HG02642 (cell line): Measurements from ENCODE around the gene ZSCAN26.

Experiments used
- ATAC-seq: cut with Tn5 transposase; IDR thresholded peaks from one replicate; pipeline ENCODE4 v1.9.1; 2021; ENCODE audit warnings: mild to moderate bottlenecking; ENCODE audit not compliant: unreplicated experiment, poor library complexity

The ZSCAN26 gene

GRCh38 chr6:28266962-28267694 is at the start of gene ZSCAN26:
Gene ZSCAN26, plus strand, starts transcription at chr6:28267143. Its CDS starts 4,777 bp downstream, at chr6:28271920.
- peak; percentile 94 for ATAC-seq

DNA sequence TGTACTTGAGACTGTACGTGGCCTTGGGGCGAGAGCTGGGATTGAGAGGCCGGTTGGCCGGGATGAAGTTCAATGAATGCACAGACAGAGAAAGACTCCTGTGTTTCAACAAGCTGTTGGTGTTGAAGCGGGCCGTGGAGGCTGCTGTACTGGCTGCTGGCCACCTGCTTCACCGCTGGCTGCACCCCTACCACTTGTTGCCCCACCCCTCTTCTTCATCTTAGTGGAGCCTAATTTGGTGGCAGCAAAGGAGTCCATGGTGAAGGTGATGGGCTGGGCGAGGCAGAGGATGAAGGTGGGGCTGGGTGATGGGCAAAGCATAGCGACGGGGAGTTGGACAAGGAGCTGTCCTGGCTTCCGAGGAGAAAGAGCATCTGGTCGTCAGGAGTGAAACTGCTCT is 49.1 kb upstream of the ZSCAN26 start:
- no peak for ATAC-seq

- ATAC-seq = peak; percentile 70
Measured at GRCh38 chr6:28218312-28219248, 48.4 kb upstream of the ZSCAN26 start.

DNA sequence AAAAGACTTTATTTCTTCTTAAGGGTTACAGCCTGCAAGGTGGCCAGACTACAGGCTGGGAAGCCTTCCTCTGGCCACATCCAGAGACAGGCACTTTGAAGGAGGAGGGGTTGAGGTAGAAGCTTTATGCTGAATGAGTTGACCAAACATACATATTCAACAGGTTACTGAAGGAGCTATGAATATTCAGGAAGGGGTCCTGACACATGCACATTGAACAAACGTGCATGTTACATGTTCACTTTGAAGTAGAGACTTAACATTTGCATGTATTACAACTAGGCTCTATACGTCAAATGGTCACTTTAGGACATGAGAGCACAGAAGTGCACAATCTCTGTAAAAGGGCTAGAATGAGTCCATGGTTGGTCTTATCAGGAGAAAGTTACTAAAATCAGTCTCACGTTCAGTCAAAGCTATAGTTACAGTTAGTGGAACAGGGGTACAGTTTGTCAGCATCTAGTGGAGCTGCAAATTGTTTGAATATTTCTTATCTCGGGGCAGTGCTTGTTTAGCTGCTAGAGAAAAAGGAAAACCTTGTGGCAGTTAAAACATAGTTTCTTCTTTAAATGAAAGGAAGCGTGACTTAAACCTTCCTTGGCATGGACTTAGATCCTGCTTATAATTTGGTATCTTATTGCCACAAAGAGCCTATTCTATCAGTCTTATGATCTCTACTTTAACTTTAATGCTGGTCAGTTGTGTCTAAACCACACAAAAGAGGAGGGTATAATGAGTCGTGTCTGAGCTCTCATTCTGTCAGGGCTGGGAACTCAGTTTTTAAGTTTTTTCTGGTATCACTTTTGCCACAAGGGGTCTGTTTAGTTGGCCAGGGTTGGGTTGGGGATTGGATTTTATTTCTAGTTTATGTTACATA is 46.4 kb upstream of the ZSCAN26 start:
- no peak for ATAC-seq

DNA sequence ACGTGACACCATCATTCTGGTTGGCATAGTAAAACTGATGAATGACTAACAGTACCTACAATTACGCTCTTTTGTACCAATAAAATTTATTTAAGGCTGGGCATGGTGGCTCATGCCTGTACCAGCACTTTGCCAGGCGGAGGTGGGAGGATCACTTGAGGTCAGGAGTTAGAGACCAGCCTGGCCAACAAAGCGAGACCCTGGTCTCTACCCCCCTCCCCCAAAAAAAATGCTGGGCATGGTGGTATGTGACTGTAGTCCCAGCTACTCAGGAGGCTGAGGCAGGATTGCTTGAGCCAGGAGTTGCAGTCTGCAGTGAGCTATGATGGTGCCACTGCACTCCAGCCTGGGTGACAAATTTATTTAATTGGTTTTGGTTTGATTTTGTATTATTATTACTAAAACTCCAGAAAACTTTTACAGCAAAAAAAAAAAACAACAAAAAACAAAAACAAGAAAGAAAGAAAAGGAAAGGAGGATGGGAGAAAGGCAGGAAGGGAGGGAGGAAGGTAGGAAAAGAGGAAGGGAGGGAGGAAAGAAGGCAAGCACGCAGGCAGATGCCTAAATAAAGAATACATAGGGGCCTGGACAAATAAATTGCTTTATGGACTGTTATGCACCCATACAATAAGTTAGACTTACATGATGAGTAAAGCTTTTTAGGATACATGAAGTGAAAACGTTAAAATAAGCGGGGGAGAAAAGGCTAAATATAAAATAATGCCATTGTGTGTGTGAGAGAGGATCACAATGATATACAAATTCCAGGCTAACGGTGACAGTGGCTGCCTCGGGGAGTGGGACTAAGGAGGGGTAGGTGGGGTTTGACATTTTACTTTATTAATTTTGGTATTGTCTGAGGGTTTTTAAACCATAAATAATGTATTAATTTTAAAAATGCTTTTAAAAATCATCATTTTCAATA is 42.5 kb upstream of the ZSCAN26 start:
- ATAC-seq = no peak

DNA sequence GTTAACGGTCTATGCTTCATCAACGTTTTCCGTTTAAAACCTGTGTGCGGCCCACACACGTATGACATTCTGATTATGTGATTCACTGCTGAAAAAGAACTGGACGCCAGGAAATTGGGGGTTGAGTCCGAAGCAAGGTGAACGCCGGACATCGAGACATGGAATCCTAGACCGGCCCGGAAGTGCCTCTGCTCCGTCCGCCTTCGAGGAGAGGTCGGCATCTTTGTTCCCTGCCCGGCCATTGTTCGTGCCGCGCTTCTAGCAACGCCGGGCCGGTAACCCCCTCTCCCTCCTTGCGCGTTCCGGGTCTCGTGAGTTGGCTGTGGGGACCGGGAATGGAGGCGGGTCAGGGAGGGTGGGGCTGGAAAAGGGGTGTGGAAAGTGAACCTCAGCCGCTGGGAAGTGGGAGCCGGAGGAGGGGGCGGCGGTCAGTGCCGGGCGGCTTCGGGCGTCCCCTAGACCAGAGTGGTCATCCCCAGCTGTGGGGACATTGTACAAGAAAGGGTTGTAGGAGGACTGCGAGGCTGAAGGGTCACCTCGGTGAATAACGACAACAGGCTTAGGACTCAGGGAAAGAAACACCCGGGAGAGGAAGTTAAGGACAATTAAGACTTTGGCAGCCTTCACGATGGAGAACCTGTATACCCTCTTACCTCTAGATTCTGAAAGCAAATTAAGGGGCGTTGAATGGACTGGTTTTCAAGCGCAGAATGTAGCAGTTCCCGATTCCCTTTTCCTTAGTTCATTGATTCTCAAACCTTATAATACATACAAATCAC is 41.7 kb upstream of the ZSCAN26 start, which contains the start of gene ZSCAN9:
ZSCAN9 (plus strand) TSS at position 220 of the 779 bp plus-strand sequence. CDS start 1,810 bp downstream, outside the sequence.
- ATAC-seq = peak; percentile 92

GRCh38 chr6:28226460-28226859 is 40.5 kb upstream of the ZSCAN26 start:
- ATAC-seq = no peak

- ATAC-seq = no peak
Measured at GRCh38 chr6:28232785-28233184, 34.2 kb upstream of the ZSCAN26 start.

- no peak for ATAC-seq
Measured at GRCh38 chr6:28235912-28236452, 31.0 kb upstream of the ZSCAN26 start.

- peak; percentile 38 for ATAC-seq
Measured at GRCh38 chr6:28239636-28240035, 27.3 kb upstream of the ZSCAN26 start.

GRCh38 chr6:28240471-28240870 is 26.5 kb upstream of the ZSCAN26 start:
- no peak for ATAC-seq

DNA sequence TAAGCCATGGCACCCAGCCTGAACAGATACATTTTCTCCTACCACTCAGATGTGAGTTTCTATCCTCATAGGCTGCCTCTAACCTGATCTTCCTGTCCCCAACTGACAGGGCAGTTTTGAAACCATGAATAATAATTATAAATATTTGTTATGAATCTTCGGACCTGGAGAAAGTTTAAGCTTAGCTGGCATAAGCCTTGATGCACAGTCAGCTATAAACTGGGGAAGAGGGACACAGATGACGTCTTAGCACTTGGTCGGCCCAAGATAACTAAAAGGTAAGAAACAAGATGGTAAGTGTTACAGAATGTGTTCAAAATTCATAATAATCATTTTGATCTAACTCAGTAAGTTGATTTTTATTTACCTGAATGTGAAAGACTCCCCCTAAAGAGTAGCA is 23.0 kb upstream of the ZSCAN26 start:
- no peak for ATAC-seq

DNA sequence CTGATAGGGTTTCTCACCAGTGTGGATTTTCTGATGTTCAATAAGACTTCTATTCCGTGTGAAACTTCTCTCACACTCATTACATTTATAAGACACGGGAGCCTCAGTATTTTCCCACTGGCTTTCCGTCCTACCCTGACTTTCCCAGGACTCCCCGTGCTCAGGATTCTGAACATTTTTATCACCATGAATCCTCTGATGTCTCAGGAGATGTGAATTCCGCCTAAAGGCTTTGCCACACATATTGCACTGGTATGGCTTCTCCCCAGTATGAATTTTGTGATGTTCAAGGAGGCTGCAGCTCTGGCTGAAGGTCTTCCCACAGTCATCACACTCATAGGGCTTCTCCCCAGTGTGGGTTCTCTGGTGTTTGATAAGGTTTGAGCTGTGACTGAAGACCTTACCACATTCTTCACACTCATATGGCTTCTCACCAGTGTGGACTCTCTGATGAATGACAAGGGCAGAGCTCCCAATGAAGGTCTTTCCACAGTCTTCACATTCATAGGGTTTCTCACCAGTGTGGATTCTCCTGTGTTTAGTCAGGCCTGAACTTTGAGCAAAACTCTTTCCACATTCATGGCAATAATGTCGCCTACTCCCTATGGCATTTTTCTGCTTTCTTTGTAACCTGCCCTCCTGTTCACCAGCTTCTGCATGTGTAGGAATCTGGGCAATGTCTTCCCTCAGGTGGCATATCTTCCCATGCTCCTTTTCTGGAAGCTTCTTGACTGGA is 21.6 kb upstream of the ZSCAN26 start:
- ATAC-seq = no peak

- ATAC-seq = no peak
Measured at GRCh38 chr6:28248916-28249315, 18.0 kb upstream of the ZSCAN26 start.

- no peak for ATAC-seq
Measured at GRCh38 chr6:28250747-28251146, 16.2 kb upstream of the ZSCAN26 start.

GRCh38 chr6:28251661-28252008 is 15.3 kb upstream of the ZSCAN26 start:
- peak; percentile 43 for ATAC-seq
